GM19240 (cell line): ENCODE measurements around the gene WDR70.
"Not testable (repeated sequence)": the region's sequence is repeated elsewhere in the genome, so short reads cannot be mapped to it uniquely, and the experiment has no call there.

Experiments
- DNase-seq: peaks from one replicate; pipeline ENCODE4 v3.0.0; 2011; ENCODE audit warnings: low spot score; ENCODE audit not compliant: insufficient read length

WDR70 gene

DNA sequence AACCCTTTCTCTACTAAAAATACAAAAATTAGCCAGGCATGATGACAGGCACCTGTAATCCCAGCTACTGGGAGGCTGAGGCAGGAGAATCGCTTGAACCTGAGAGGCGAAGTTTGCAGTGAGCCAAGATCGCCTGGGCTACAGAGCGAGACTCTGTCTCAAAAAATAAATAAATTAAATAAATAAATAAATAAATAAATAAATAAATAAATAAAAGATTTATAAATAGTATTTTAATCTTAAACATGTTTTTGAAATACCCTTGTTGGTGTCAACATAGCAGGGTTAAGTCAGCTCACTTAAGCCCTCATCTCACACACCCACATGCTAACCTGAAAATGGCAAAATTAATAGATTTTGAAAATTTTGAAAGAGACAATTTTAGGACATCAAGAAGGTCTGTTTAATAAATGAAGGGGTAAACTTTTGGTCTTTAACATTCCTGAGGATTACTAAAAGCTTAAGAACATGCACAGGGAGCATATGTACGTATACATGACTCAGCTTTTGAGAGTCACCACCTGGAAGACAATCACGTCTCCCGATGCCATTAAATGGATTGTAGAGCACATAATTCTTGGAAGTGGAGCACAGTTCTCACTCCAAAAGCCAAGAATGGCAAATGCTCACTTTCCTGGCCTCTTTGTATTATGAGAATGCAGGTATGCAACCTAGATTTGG lies 258.2 kb downstream of the WDR70 start:
- no peak for DNase-seq

DNA sequence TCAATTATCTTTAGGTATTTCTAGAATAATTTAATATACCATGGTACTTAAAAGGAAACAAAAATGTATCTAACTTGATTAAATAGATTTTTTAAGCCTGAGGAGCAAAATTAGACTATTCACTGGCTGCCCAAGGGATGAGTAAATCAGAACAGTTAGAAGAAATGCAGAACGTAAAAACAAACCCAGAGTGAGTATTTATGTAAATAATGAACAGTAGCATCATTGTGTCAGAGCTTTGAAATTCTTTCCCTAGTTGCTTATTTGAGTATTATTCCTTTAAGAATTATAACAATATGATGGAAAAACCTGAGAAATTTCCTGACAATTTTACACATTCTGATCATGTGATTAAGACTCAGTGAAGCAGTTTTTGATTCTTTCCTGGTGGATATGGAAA lies 259.8 kb downstream of the WDR70 start:
- DNase-seq = no peak

DNA sequence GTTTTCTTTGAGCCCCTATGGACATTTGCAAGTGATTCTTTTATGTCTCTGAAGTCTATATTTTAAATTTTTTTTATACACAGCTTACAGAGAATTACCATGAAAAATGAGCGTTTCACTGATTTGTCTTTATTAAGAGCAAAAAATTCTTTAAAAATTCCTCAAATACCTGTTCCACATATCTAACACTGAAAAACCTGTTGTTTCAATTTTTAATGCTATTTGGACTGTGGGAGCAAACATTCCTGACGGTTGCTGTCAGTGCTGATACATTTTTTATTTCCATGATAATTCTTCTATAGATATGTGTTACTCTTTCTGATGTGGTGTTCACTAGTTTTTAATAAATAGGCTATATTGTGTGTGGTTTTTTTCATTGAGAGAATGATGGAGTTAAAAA lies 261.0 kb downstream of the WDR70 start:
- DNase-seq = no peak

DNA sequence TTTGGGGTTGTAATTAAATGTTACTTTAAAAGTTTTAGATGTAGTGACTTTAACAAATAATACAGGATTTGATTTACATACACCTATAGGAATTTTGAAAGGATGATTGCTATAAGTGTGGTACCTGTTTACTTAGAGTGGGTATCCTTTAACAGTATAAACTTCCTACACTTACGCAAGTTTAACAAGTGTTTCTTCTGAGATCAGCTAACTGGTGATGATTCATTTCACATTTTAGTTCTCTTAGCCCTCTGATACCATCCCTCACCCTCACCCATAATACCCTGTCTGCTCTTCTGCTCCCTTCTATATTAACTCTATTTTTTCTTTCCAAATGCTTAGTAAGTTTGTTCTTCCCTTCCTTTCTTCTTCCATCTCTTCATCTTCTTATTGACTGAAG lies 262.8 kb downstream of the WDR70 start:
- no peak for DNase-seq

DNA sequence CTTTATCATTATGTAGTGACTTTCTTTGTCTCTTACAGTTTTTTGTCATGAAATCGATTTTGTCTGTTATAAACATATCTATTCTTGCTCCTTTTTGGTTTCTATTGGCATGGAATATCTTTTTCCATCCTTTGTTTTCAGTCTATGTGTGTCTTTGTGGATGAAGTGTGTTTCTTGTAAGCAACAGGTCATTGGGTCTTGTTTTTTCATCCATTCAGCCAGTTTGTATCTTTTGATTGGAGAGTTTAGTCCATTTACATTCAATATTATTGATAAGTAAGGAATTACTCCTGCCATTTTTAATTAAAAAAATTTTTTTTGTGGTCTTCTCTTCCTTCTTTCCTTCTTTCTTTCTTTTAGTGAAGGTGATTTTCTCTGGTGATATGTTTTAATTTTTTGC lies 266.6 kb downstream of the WDR70 start:
- no peak for DNase-seq

DNA sequence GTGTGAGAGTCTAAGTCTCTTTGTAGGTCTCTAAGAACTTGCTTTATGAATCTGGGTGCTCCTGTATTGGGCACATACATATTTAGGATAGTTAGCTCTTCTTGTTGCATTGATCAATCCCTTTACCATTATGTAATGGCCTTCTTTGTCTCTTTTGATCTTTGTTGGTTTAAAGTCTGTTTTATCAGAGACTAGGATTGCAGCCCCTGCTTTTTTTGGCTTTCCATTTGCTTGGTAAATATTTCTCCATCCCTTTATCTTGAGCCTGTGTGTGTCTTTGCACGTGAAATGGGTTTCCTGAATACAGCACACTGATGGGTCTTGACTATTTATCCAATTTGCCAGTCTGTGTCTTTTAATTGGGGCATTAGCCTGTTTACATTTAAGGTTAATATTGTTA lies 275.4 kb downstream of the WDR70 start:
- not testable (repeated sequence) for DNase-seq

DNA sequence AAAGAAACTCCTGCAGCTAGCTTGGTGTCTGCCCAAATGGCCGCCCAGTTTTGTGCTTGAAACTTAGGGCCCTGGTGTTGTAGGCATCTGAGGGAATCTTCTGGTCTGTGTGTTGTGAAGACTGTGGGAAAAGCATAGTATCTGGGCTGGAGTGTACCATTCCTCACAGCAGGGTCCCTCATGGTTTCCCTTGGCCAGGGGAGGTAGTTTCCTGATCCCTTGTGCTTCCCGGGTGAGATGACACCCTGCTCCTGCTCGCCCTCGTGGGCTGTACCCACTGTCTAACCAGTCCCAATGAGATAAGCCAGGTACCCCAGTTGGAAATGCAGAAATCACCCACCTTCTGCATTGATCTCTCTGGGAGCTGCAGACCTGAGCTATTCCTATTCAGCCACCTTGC lies 277.9 kb downstream of the WDR70 start:
- DNase-seq = no peak

DNA sequence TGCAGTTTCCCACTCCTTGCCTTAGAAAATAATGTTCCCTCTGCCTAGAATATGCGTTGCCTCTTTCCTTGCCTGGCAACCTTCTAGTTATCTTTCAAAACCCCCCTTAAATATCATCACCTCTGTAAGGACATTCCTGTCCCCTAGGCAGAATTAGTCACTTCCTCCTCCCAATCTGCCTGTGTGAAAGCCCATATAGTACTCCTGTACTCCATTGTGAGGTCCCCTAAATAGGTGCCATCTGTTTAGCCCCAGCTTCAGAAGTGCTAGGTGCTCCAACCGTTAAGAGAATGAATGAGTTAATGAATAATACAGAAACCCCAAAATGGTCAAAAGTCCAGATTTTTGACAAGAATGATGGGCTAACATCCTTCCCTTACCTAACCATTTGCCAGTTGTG lies 279.3 kb downstream of the WDR70 start:
- DNase-seq = no peak

DNA sequence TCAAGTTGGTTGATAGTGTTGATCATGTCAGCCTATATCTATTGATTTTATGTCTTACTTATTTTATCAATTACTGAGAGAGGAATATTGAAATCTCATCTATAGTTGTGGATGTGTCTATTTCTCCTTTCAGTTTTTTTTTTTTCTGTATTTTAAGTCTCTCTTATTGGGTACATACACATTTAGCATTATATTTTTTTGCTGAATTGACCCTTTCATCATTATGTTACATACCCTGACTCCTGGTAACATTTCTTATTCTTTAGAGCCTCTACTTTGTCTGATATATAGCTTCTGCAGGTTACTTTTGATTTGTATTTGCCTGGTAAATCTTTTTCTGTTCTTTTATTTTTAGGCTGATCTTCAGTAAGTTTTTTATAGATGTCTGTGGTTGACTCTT lies 281.2 kb downstream of the WDR70 start:
- no peak for DNase-seq

DNA sequence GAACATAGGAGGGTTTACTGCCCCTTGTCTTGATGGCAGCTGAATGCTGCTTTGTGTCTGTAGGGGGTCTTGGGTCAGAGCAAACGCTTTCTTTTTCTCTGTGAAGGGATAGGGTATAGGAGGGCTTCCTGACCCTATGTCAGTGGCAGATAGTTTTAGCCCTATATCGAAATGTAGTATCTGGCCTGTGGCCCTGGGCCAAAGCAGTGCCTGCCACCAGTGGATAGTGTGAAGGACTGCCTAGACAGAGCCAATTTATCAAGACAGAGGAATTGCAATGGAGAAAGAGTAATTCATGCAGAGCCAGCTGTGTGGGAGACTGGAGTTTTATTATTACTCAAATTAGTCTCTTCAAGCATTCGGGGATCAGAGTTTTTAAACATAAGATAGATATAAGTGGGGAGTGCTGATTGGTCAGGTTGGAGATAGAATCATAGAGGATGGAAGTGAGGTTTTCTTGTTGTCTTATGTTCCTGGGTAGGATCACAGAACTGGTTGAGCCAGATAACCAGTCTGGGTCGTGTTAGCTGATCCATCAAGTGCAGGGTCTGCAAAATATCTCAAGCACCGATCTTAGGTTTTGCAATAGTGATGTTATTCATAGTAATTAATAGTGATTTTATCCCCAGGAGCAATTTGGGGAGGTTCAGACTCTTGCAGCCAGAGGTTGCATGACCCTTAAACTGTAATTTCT lies 282.3 kb downstream of the WDR70 start:
- DNase-seq = no peak

DNA sequence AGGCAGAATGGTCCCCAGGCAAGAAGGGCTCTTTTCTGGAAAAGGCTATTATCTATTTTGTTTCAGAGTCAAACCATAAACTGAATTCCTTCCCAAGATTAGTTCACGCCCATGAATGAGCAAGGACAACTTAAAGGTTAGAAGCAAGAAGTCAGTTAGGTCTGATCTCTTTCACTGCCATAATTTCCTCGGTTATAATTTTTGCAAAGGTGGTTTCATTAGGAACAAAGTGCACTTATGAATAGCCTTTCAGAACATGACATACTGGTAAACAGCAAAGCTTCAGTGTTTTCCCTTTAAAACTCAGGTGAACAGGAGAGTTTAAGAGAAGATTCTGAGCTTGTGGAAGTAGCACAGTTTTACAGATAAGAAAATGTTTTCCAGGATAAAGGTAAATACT lies 282.8 kb downstream of the WDR70 start:
- DNase-seq = no peak

DNA sequence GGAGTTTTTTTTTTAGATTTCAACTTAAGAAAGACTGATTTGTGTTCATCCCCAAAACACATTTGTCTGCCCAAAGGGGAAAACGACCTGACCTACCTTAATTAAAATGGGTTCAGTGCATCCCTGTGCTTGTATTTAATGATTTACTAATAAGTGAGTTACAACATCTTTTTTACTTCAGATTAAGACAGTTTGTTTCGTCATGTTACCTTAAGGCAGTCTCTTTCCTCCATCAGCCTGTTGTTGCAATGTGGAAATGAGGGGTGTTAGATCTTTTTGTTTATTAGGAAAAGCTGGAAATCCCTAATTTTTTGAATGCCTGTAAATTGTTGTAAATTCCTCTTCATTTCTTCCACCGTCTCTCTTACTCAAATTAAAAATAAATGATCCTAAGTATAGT lies 283.2 kb downstream of the WDR70 start:
- no peak for DNase-seq

DNA sequence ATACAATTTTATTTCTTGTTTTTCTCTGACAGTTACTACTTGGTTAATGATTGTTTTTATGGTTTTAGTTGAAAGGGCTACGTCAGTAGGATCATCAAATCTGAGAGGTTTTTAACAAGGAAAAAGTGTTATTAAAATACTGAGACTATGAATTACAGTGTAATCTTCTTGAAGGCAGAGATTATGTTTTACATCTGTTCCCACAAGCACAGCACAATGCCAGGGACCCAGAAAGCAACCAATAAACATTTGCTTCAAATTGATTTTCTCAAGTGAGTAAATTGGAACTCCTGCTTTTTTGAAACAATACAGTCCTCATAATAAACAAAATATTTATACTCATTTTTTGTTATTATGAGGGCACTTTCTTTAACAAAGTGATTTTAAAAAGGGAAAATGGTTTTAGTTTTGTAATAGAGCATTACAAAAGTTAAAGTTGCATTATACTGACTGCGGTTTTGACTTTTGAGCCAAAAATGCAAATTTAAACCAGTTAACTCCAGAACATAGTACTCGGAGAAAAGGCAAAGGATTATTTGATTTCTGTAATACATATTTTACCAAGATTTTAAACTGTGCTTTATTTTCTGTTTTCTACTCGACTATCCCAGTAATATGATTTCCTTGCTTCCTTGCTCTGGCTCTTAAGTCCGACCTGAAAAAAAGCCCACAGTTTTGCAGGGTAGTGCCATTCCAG lies 283.8 kb downstream of the WDR70 start:
- DNase-seq = no peak

DNA sequence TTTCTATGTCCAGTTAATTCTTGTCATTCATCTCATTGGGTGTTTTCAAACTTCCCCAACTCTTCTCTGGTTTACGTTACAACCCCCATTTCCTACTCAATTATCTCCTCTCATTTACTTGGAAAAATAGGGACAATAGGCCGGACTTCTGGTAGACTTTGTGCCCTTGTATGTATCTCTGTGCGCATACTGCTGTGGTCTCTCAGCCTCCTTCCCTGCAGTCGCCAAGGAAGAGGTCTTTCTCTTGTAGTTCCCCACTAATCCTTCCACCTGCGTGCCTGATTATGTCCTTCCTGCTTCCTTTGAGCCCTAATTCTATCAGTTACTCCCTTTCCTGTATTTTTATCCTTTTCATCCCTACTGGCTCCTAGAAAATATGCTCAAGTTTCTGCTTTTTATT lies 284.4 kb downstream of the WDR70 start:
- DNase-seq = no peak

DNA sequence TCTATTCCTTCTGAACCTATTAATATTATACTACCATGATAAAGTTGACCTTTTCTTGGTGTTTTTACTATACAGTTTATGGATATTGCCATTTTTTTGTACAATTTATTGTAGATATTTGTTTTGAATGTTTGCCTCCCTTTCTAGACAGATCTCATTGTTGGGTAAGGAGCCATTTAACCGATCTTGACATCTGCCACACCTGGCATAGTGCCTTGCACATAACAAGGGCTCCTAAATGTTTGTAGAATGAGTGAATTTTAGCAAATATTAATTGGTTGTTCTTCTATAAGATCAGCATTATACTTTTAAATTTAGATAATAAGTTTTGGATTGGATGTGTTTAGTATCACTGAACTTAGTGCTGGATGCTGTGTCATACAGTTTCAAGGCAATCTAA lies 285.4 kb downstream of the WDR70 start:
- no peak for DNase-seq

DNA sequence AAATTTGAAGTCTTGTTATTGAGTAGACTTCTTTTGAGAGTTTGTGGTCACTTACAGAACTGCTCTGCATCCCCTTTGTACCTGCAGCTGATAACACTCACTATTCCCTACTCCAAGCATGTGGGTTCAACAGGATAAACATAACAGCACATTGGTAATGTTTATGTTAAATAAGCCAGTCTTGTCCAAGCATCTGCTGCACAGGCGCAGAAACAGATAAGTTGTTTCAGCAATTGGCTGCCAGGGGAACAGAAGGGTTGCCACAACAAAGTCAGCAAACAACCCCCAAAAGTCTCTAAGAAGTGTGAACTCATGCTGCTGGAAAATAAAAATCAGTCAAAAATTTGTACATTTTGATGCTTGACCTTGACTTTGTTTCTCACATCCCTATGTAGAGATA lies 286.2 kb downstream of the WDR70 start:
- DNase-seq = no peak

DNA sequence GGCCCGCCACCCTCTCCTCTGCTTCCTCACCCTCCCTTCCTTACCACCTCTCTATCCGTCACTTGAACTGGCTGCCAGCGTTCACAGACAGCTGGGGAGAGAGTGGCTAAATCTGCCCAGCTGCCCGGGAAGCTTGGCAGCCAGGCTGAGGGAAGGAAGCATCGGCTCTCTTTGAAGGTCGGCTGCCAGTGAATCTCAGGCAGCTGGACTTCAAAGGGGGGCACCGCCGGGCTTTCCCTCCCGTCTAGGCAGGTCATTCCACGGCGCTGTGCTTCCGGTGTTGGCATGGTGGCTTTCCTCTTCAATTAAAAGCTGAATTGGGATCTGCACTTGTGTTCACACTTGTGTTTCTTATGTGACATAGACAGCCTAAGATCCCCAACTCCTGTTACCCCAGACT lies 286.8 kb downstream of the WDR70 start:
- no peak for DNase-seq

DNA sequence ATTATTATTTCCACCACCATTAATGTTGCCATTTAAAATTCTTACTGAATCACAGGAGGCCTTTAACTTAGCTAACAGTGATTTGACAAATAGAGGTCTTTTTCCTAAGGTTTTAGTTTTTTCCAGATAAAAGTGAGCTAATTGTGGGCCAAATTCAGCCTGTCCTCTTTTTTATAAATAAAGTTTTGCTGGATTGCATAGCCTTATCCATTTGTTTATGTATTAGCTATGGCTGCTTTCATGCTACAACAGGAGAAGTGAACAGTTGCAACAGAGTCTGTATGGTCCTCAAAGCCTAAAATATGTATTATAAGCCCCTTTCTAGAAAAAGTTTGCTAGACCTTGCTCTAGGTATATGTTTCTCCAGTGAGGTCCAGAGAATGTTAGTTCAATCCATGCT lies 288.3 kb downstream of the WDR70 start:
- no peak for DNase-seq

DNA sequence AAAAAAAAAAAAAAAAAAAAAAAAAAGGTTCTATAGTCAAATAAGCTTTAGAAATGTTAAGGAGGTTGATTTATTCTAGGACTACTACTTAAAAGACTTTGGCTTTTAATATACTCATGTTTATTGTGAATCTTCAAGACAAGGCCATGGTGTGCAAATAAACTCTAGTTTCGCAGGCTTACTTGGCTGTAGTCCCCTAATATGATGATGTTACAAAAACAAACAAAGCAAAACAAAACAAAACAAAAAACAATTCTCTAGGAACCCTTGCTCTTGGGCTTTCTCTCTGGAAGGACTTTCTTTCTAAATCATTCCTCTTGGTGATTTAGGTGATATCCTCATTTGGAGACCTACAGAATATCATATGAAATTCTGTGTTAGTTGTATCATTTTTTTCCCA lies 288.7 kb downstream of the WDR70 start:
- DNase-seq = no peak

DNA sequence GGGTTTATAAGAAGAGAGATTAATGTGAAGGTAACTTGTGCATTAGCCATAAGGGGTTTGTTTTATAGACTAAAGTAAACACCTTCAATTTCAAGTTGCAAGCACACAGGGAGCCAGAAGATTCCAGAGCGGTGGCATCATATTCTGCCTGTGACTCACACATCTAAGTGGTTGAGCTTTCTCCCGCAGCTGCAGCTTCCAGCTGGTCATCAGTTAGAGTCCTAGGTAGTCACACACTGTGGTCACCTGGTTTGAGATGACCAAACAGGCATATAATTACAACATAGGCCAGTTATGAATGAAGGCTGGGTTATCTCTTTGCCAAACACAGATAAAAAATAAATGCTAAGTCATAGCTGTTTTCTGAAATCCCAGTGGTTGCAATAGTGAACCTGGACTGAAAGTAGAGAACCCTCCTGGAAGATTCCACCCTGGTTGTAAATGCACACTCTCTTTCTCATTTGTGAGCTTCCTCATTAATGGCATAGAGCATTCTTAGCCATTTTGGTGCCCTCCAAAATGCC lies 289.5 kb downstream of the WDR70 start:
- no peak for DNase-seq

DNA sequence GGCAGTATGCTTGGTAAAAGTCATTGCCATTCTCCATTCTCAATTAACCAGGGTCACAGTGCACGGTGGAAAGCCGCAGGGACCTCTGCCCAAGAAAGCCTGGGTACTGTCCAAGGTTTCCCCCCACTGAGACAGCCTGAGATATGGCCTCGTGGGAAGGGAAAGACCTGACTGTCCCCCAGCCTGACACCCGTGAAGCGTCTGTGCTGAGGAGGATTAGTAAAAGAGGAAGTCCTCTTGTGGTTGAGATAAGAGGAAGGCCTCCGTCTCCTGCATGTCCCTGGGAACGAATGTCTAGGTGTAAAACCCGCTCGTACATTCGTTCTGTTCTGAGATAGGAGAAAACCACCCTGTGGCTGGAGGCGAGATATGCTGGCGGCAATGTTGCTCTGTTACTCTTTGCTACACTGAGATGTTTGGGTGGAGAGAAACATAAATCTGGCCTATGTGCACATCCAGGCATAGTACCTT lies 293.0 kb downstream of the WDR70 start:
- DNase-seq = not testable (repeated sequence)

DNA sequence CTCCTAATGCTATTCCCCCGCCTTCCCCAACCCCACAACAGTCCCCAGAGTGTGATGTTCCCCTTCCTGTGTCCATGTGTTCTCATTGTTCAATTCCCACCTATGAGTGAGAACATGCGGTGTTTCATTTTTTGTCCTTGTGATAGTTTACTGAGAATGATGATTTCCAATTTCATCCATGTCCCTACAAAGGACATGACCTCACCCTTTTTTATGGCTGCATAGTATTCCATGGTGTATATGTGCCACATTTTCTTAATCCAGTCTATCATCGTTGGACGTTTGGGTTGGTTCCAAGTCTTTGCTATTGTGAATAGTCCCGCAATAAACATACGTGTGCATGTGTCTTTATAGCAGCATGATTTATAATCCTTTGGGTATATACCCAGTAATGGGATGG lies 295.2 kb downstream of the WDR70 start:
- DNase-seq = not testable (repeated sequence)
